Loucy (cell line): ENCODE measurements around the gene CNTNAP2.

Source experiments
- H2AFZ ChIP-seq: fragments of 200-600 bp; sonication (generic); 2 replicates; pipeline ENCODE4 v1.6.0; 2016; ENCODE audit warnings: antibody characterized with exemption, mild to moderate bottlenecking, low read length, moderate library complexity
- H3F3A ChIP-seq: fragments of 200-600 bp; 2 replicates; pipeline ENCODE4 v1.6.0; 2016; ENCODE audit warnings: antibody characterized with exemption, low read depth, mild to moderate bottlenecking
- H3K27me3 ChIP-seq: fragments of 200-600 bp; sonication (generic); 2 replicates; pipeline ENCODE4 v1.6.1; 2014; ENCODE audit warnings: low read length, mild to moderate bottlenecking; ENCODE audit not compliant: insufficient read depth, poor library complexity, severe bottlenecking
- H3K36me3 ChIP-seq: fragments of 200-600 bp; sonication (generic); 2 replicates; pipeline ENCODE4 v1.6.1; 2016; ENCODE audit warnings: low read length; ENCODE audit not compliant: insufficient read depth
- H3K4me1 ChIP-seq: fragments of 200-600 bp; sonication (generic); 2 replicates; pipeline ENCODE4 v1.5.1; 2014; ENCODE audit warnings: low read length, mild to moderate bottlenecking; ENCODE audit not compliant: insufficient read depth, poor library complexity, severe bottlenecking
- H3K4me2 ChIP-seq: fragments of 200-600 bp; sonication (generic); 2 replicates; pipeline ENCODE4 v1.6.0; 2014; ENCODE audit warnings: antibody characterized with exemption, low read length, low read depth, mild to moderate bottlenecking; ENCODE audit not compliant: poor library complexity, severe bottlenecking
- H3K4me3 ChIP-seq: fragments of 200-600 bp; sonication (generic); 2 replicates; pipeline ENCODE4 v1.5.1; 2014; ENCODE audit warnings: low read length, mild to moderate bottlenecking, mixed read lengths; ENCODE audit not compliant: poor library complexity, severe bottlenecking
- H3K79me2 ChIP-seq: fragments of 200-600 bp; sonication (generic); 2 replicates; pipeline ENCODE4 v1.6.1; 2014; ENCODE audit warnings: low read length; ENCODE audit not compliant: insufficient read depth
- H3K9ac ChIP-seq: fragments of 200-600 bp; sonication (generic); 2 replicates; pipeline ENCODE4 v1.6.0; 2014; ENCODE audit warnings: mild to moderate bottlenecking, low read depth, low read length, moderate library complexity; ENCODE audit not compliant: poor library complexity, severe bottlenecking
- H3K9me2 ChIP-seq: fragments of 200-600 bp; sonication (generic); replicated peaks from 2 replicates; pipeline ENCODE4 v1.6.1; 2016; ENCODE audit warnings: low read depth, low read length, mixed read lengths
- H3K9me3 ChIP-seq: fragments of 200-600 bp; sonication (generic); 2 replicates; pipeline ENCODE4 v1.6.1; 2014; ENCODE audit warnings: mild to moderate bottlenecking, antibody characterized with exemption, low read length, low read depth; ENCODE audit not compliant: insufficient read depth
- H4K20me1 ChIP-seq: fragments of 200-600 bp; sonication (generic); 2 replicates; pipeline ENCODE4 v1.6.0; 2014; ENCODE audit warnings: antibody characterized with exemption, low read length, mild to moderate bottlenecking; ENCODE audit not compliant: insufficient read depth, poor library complexity, severe bottlenecking
- EZH2phosphoT487 ChIP-seq: fragments of 200-600 bp; IDR thresholded peaks from 2 replicates; pipeline ENCODE4 v1.6.1; 2018; ENCODE audit warnings: antibody characterized with exemption, mild to moderate bottlenecking, moderate library complexity, borderline replicate concordance
- TF ChIP-seq, protein P1 (sequence below): fragments of 200-600 bp; sonication (generic); conservative IDR thresholded peaks from 2 replicates; pipeline ENCODE4 v1.5.1; 2014; ENCODE audit warnings: mild to moderate bottlenecking, antibody characterized with exemption, low read length

Gene CNTNAP2

DNA sequence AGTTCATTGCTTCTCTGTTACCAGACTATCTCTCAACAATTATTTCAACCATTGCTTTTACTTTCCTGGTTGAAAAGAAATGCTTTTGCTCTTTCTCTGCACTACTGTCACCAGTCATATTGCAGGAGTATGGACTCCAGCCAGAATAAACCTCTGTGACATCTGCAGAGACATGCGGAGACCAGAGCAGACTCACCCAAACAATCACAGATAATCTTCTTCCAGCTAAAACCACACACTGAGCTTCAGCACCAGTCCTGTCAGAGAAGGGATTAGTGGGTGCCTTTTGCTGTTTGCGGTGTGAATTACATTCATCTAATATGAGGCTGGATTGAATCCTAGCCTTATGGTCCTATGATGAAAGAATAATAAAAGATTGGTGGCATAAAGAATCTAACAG, 258.6 kb downstream of the CNTNAP2 start:
- TF ChIP-seq, protein P1, sequence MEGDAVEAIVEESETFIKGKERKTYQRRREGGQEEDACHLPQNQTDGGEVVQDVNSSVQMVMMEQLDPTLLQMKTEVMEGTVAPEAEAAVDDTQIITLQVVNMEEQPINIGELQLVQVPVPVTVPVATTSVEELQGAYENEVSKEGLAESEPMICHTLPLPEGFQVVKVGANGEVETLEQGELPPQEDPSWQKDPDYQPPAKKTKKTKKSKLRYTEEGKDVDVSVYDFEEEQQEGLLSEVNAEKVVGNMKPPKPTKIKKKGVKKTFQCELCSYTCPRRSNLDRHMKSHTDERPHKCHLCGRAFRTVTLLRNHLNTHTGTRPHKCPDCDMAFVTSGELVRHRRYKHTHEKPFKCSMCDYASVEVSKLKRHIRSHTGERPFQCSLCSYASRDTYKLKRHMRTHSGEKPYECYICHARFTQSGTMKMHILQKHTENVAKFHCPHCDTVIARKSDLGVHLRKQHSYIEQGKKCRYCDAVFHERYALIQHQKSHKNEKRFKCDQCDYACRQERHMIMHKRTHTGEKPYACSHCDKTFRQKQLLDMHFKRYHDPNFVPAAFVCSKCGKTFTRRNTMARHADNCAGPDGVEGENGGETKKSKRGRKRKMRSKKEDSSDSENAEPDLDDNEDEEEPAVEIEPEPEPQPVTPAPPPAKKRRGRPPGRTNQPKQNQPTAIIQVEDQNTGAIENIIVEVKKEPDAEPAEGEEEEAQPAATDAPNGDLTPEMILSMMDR, result no peak
- no peak for TF ChIP-seq EZH2phosphoT487
- no peaks in the 10 kb centered on the region for H3F3A ChIP-seq
- H3K9ac ChIP-seq, result no peak overlapping the region
- no peak overlapping the region for H3K4me3 ChIP-seq
- no peaks in the 10 kb centered on the region for H3K9me3 ChIP-seq
- no peaks in the 10 kb centered on the region for H3K9me2 ChIP-seq
- no peaks in the 10 kb centered on the region for H3K4me1 ChIP-seq
- H3K36me3 ChIP-seq, result no peaks in the 10 kb centered on the region
- no peaks in the 10 kb centered on the region for H3K27me3 ChIP-seq
- H3K79me2 ChIP-seq, result no peaks in the 10 kb centered on the region
- H4K20me1 ChIP-seq, result no peaks in the 10 kb centered on the region
- no peak overlapping the region for H2AFZ ChIP-seq
- H3K4me2 ChIP-seq, result no peak overlapping the region

DNA sequence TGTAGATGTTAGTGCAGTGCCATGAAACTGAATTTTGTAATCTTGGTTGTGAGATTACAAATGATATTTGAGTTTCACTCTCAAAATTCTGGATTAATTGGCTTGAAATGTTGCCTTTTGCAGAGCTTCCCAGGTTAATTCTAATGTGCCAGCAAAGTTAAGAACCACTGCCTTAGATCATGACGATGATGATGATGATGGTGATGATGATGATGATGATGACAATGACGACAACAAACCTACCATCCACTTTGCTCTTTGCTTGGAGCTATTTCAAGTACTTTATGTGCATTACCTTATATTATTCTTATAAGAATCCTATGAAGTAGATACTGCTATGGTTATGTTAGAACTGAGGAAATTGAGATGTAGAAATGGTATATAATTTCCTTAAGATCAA, 261.6 kb downstream of the CNTNAP2 start:
- H3K4me1 ChIP-seq, result no peaks in the 10 kb centered on the region
- no peak overlapping the region for H3K4me3 ChIP-seq
- H3K4me2 ChIP-seq, result no peak overlapping the region
- no peaks in the 10 kb centered on the region for H4K20me1 ChIP-seq
- H3K27me3 ChIP-seq, result no peaks in the 10 kb centered on the region
- no peaks in the 10 kb centered on the region for H3K9me2 ChIP-seq
- no peak overlapping the region for H2AFZ ChIP-seq
- no peaks in the 10 kb centered on the region for H3K9me3 ChIP-seq
- no peak for TF ChIP-seq EZH2phosphoT487
- TF ChIP-seq, protein P1, result no peak
- H3K9ac ChIP-seq, result no peak overlapping the region
- H3K36me3 ChIP-seq, result no peaks in the 10 kb centered on the region
- H3K79me2 ChIP-seq, result no peaks in the 10 kb centered on the region
- H3F3A ChIP-seq, result no peaks in the 10 kb centered on the region

DNA sequence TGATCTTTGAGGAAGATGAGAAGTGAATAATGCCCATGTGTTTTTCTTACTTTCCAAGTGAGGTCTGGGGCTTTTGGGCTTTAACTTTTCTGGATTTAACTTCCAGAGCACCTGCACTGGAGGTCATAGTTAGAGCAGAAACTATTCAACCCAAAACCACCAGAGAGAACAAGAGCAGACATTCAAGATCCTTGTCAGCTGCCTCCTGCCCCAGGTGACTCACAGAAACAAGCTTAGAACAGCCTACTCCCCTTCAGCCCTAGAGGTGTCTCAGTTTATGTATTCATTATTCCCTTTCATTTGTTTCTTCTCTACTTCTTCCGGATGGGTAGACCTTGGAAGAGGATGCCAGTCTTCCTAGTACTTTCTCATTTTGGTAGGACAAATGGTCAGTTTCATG, 270.5 kb downstream of the CNTNAP2 start:
- Histone ChIP-seq H3K36me3 (no peaks in the 10 kb centered on the region), H3K4me2 (no peak overlapping the region), H2AFZ (no peak overlapping the region), H3K9me3 (no peaks in the 10 kb centered on the region), H3K4me3 (no peak overlapping the region), H4K20me1 (no peaks in the 10 kb centered on the region), H3F3A (no peaks in the 10 kb centered on the region), H3K79me2 (no peaks in the 10 kb centered on the region), H3K4me1 (no peaks in the 10 kb centered on the region), H3K9me2 (no peaks in the 10 kb centered on the region), H3K9ac (no peak overlapping the region), H3K27me3 (no peaks in the 10 kb centered on the region)
- TF ChIP-seq, protein P1, result no peak
- no peak for TF ChIP-seq EZH2phosphoT487
